ENCODE results near the gene ERBIN.
"Not testable (repeated sequence)": the region's sequence is repeated elsewhere in the genome, so short reads cannot be mapped to it uniquely, and the experiment has no call there.

The ERBIN gene

DNA sequence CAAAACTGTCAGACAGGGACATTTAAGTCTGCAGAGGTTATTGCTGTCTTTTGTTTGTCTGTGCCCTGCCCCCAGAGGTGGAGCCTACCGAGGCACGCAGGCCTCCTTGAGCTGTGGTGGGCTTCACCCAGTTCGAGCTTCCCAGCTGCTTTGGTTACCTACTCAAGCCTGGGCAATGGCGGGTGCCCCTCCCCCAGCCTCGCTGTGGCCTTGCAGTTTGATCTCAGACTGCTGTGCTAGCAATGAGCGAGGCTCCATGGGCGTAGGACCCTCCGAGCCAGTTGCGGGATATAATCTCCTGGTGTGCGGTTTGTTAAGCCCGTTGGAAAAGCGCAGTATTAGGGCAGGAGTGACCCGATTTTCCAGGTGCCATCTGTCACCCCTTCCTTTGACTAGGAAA, 136.7 kb downstream of the ERBIN start:
- not testable (repeated sequence) for H3K27me3 ChIP-seq (ENCODE audit: control insufficient read depth, insufficient read depth, low read length); H3K4me3 ChIP-seq (ENCODE audit: low read depth, low read length); H3K9ac ChIP-seq (ENCODE audit: low read depth, low read length); H3K27ac ChIP-seq (ENCODE audit: low read depth, low read length); H3K36me3 ChIP-seq (ENCODE audit: control insufficient read depth, insufficient read depth, low read length); H3K4me1 ChIP-seq (ENCODE audit: control insufficient read depth, insufficient read depth, low read length); H3K9me3 ChIP-seq (ENCODE audit: control insufficient read depth, insufficient read depth, low read length)

DNA sequence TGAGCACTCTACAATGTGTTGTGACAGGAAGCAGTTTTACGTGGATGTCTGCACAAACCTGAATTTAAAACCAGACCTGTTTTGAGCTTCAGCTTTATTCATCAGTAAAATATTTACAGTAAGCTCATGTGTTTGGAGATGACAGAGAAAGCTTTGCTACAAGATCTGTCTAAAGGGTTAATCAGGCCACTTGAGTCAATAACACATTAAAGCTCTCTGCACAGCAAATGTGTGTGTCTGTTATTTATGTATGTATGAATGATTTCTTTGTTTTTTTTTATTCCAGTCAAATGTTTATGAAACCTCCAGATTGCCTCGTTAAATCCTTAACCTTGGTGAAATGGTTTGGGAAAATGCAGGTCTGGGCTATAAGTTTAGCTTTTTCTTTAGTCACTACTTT, 140.5 kb downstream of the ERBIN start:
- H3K4me3 ChIP-seq (ENCODE audit: low read depth, low read length) = no peak overlapping the region
- no peaks in the 10 kb centered on the region; the same call in 1 of the 2 replicates for H3K9me3 ChIP-seq (ENCODE audit: control insufficient read depth, insufficient read depth, low read length)
- no peak overlapping the region for H3K9ac ChIP-seq (ENCODE audit: low read depth, low read length)
- H3K27ac ChIP-seq (ENCODE audit: low read depth, low read length) = no peak overlapping the region
- no peaks in the 10 kb centered on the region for H3K4me1 ChIP-seq (ENCODE audit: control insufficient read depth, insufficient read depth, low read length)
- H3K27me3 ChIP-seq (ENCODE audit: control insufficient read depth, insufficient read depth, low read length) = no peaks in the 10 kb centered on the region
- H3K36me3 ChIP-seq (ENCODE audit: control insufficient read depth, insufficient read depth, low read length) = peaks cover 23% of the 10 kb centered on the region

DNA sequence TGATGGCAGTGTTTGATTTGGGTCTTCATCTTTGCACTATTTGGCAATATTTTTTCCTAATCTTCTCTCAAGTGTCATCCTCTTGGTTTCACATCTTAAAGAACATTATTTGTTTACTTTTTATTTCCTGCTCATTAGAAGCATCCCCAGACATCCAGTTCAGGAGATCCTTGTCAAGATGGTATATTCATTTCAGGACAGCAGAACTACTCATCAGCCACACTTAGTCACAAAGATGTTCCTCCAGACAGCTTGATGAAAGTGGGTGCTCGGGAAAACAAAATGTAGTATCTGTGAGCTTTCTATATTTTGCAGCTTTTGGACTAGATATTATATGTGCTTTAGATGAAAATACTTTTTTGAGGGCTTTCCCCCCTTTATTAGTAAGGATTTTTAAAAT, 145.7 kb downstream of the ERBIN start:
- Histone ChIP-seq H3K27ac (ENCODE audit: low read depth, low read length) (no peak overlapping the region), H3K27me3 (ENCODE audit: control insufficient read depth, insufficient read depth, low read length) (no peaks in the 10 kb centered on the region), H3K9ac (ENCODE audit: low read depth, low read length) (no peak overlapping the region), H3K4me3 (ENCODE audit: low read depth, low read length) (no peak overlapping the region), H3K36me3 (ENCODE audit: control insufficient read depth, insufficient read depth, low read length) (peaks cover 40% of the 10 kb centered on the region), H3K9me3 (ENCODE audit: control insufficient read depth, insufficient read depth, low read length) (no peaks in the 10 kb centered on the region), H3K4me1 (ENCODE audit: control insufficient read depth, insufficient read depth, low read length) (no peaks in the 10 kb centered on the region)

DNA sequence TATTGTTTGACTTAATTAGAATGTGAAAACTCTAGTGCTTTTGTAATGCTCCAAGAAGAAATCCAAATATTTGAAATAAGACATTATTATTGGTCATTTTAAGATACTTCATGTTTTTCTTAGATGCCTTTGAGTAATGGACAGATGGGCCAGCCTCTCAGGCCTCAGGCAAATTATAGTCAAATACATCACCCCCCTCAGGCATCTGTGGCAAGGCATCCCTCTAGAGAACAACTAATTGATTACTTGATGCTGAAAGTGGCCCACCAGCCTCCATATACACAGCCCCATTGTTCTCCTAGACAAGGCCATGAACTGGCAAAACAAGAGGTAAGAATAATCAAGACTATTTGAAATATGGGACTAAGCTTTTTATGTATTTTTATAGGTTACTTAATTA, 148.5 kb downstream of the ERBIN start:
- no peaks in the 10 kb centered on the region for H3K27me3 ChIP-seq (ENCODE audit: control insufficient read depth, insufficient read depth, low read length)
- no peak overlapping the region for H3K9ac ChIP-seq (ENCODE audit: low read depth, low read length)
- H3K4me3 ChIP-seq (ENCODE audit: low read depth, low read length) = no peak overlapping the region
- no peaks in the 10 kb centered on the region for H3K9me3 ChIP-seq (ENCODE audit: control insufficient read depth, insufficient read depth, low read length)
- H3K36me3 ChIP-seq (ENCODE audit: control insufficient read depth, insufficient read depth, low read length) = peaks cover 40% of the 10 kb centered on the region
- no peaks in the 10 kb centered on the region for H3K4me1 ChIP-seq (ENCODE audit: control insufficient read depth, insufficient read depth, low read length)
- H3K27ac ChIP-seq (ENCODE audit: low read depth, low read length) = no peak overlapping the region

DNA sequence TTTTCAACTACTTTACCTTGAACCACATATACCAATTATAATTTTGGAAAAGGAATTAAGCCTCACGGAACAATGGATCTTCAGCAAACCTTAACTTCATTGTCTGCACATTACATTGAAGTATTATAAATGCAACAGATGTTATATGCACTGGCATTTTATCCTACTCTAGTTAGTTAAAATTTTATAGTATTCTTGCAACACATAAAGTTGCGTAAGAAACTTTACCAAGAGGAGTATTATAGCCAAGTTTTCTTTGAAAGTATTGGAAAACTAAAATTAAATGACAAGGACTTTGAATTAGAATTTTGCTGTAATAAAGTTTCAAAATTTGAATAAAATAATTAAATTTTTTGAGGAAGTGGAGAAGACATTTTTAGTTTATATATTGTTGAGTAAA, 154.3 kb downstream of the ERBIN start:
- no peak overlapping the region for H3K27ac ChIP-seq (ENCODE audit: low read depth, low read length)
- no peak overlapping the region for H3K4me3 ChIP-seq (ENCODE audit: low read depth, low read length)
- H3K36me3 ChIP-seq (ENCODE audit: control insufficient read depth, insufficient read depth, low read length) = peaks cover 27% of the 10 kb centered on the region
- H3K4me1 ChIP-seq (ENCODE audit: control insufficient read depth, insufficient read depth, low read length) = no peaks in the 10 kb centered on the region
- H3K9me3 ChIP-seq (ENCODE audit: control insufficient read depth, insufficient read depth, low read length) = no peaks in the 10 kb centered on the region
- H3K9ac ChIP-seq (ENCODE audit: low read depth, low read length) = no peak overlapping the region
- no peaks in the 10 kb centered on the region for H3K27me3 ChIP-seq (ENCODE audit: control insufficient read depth, insufficient read depth, low read length)

DNA sequence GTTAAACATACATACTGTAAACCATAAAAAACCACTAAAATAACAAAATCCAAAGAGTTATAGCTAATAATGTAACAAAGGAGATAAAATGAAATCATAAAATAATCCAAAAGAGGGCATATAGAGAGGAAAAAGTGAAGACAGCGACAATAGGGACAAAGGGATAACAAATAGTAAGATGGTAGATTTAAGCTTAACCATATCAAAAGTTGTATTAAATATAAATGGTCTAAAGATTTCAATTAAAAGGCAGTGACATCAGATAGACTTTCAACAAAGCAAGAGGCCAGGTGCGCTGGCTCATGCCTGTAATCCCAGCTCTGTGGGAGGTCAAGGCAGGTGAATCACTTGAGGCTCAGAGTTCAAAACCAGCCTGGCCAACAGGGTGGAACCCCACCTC, 163.0 kb downstream of the ERBIN start:
- no peaks in the 10 kb centered on the region for H3K4me1 ChIP-seq (ENCODE audit: control insufficient read depth, insufficient read depth, low read length)
- H3K27me3 ChIP-seq (ENCODE audit: control insufficient read depth, insufficient read depth, low read length) = no peaks in the 10 kb centered on the region
- H3K9ac ChIP-seq (ENCODE audit: low read depth, low read length) = no peak overlapping the region
- H3K9me3 ChIP-seq (ENCODE audit: control insufficient read depth, insufficient read depth, low read length) = peaks cover 4% of the 10 kb centered on the region; the same call in 1 of the 2 replicates
- no peaks in the 10 kb centered on the region for H3K36me3 ChIP-seq (ENCODE audit: control insufficient read depth, insufficient read depth, low read length)
- no peak overlapping the region for H3K27ac ChIP-seq (ENCODE audit: low read depth, low read length)
- no peak overlapping the region for H3K4me3 ChIP-seq (ENCODE audit: low read depth, low read length)

DNA sequence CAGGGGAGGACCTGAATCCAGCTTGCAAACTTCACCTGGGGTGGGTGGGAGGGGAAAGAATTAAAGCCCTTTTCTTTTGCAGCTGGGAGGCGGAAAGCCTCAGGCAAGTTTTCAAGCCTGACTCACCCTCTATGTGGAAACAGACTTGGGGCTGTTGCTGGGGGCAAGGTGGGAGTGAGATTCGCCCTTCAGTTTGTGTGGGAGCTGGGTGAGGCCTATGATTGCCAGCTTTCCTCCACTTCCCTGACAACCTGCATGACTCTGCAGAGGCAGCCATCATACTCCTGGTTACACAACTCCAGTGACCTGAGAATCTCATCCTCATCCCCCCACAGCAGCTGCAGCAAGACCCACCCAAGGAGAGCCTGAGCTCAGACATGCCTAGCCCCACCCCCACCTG, 174.5 kb downstream of the ERBIN start:
- no peak overlapping the region for H3K4me3 ChIP-seq (ENCODE audit: low read depth, low read length)
- no peaks in the 10 kb centered on the region for H3K4me1 ChIP-seq (ENCODE audit: control insufficient read depth, insufficient read depth, low read length)
- no peak overlapping the region for H3K27ac ChIP-seq (ENCODE audit: low read depth, low read length)
- no peaks in the 10 kb centered on the region for H3K36me3 ChIP-seq (ENCODE audit: control insufficient read depth, insufficient read depth, low read length)
- no peak overlapping the region for H3K9ac ChIP-seq (ENCODE audit: low read depth, low read length)
- peaks cover 22% of the 10 kb centered on the region for H3K9me3 ChIP-seq (ENCODE audit: control insufficient read depth, insufficient read depth, low read length)
- no peaks in the 10 kb centered on the region for H3K27me3 ChIP-seq (ENCODE audit: control insufficient read depth, insufficient read depth, low read length)

DNA sequence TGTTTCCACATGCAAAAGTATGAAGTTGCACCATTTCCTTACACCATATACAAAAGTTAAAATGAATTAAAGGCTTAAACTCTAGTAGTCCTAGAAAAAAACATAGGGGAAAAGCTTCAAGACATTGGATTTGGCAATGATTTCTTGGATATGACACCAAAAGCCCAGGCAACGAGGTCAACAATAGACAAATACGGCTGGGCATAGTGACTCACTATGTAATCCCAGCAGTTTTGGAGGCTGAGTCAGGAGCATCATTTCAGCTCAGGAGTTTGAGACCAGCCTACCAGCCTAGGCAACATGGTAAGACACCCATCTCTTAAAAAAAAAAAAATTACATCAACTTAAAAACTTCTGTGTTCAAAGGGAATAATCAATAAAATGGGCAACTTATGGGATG, 186.8 kb downstream of the ERBIN start:
- Histone ChIP-seq H3K9ac (ENCODE audit: low read depth, low read length) (no peak overlapping the region), H3K9me3 (ENCODE audit: control insufficient read depth, insufficient read depth, low read length) (no peaks in the 10 kb centered on the region), H3K27ac (ENCODE audit: low read depth, low read length) (no peak overlapping the region), H3K27me3 (ENCODE audit: control insufficient read depth, insufficient read depth, low read length) (no peaks in the 10 kb centered on the region), H3K36me3 (ENCODE audit: control insufficient read depth, insufficient read depth, low read length) (no peaks in the 10 kb centered on the region), H3K4me1 (ENCODE audit: control insufficient read depth, insufficient read depth, low read length) (no peaks in the 10 kb centered on the region), H3K4me3 (ENCODE audit: low read depth, low read length) (no peak overlapping the region)

DNA sequence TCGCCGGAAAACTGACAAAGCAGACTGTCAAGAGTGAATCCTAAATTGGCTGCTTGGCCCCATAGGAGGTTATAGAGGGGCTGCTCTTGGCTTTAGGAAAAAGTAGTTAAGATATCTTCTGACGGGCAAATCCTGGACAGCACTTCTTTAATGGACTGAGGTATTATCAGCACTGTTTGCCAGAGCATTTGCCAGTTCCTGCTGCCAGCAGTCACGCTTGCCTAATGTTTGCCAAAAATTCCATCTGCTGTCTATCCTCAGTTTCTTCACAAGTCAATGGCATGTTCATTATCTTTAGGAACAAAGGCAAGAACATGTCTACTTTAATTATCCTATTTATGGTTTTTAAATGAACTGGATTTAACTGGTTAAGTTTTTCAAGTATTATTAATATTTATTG, 191.9 kb downstream of the ERBIN start:
- H3K4me1 ChIP-seq (ENCODE audit: control insufficient read depth, insufficient read depth, low read length) = no peaks in the 10 kb centered on the region
- no peak overlapping the region for H3K27ac ChIP-seq (ENCODE audit: low read depth, low read length)
- H3K36me3 ChIP-seq (ENCODE audit: control insufficient read depth, insufficient read depth, low read length) = no peaks in the 10 kb centered on the region
- no peaks in the 10 kb centered on the region for H3K9me3 ChIP-seq (ENCODE audit: control insufficient read depth, insufficient read depth, low read length)
- H3K4me3 ChIP-seq (ENCODE audit: low read depth, low read length) = no peak overlapping the region
- no peak overlapping the region for H3K9ac ChIP-seq (ENCODE audit: low read depth, low read length)
- no peaks in the 10 kb centered on the region for H3K27me3 ChIP-seq (ENCODE audit: control insufficient read depth, insufficient read depth, low read length)

DNA sequence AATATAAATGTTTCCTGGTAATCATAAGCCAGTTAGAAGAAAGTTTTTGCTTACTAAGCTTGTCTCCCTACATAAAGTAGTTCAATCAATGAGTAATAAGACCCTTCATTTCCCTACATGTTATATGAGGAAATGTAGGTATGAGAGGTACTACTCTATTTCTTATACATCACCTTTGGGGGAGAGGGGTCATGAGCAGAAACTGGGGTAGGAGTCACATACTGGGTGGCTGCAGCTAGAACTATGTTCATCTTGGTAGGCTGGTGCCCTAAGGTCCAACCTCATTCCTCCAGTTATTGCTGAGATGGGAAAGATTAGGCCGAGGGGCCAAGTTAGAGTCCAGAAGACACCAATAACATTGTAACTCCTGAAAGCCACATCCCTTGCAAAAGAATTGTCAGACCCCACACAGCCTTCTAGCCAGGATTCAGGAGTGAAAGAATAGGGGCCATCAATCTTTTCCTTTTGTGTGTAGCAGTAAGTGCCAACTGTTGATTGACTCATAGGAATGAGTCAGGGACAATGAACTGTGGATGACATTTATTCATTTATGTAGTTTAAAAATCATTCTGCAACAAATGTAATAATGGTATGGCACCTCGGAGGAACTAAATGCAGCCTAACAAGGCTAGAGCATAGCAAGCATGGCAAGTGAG, 196.1 kb downstream of the ERBIN start:
- Histone ChIP-seq H3K36me3 (ENCODE audit: control insufficient read depth, insufficient read depth, low read length) (no peaks in the 10 kb centered on the region), H3K9me3 (ENCODE audit: control insufficient read depth, insufficient read depth, low read length) (no peaks in the 10 kb centered on the region), H3K9ac (ENCODE audit: low read depth, low read length) (no peak overlapping the region), H3K27me3 (ENCODE audit: control insufficient read depth, insufficient read depth, low read length) (no peaks in the 10 kb centered on the region), H3K4me3 (ENCODE audit: low read depth, low read length) (no peak overlapping the region), H3K27ac (ENCODE audit: low read depth, low read length) (no peak overlapping the region), H3K4me1 (ENCODE audit: control insufficient read depth, insufficient read depth, low read length) (no peaks in the 10 kb centered on the region; the same call in 1 of the 2 replicates)

DNA sequence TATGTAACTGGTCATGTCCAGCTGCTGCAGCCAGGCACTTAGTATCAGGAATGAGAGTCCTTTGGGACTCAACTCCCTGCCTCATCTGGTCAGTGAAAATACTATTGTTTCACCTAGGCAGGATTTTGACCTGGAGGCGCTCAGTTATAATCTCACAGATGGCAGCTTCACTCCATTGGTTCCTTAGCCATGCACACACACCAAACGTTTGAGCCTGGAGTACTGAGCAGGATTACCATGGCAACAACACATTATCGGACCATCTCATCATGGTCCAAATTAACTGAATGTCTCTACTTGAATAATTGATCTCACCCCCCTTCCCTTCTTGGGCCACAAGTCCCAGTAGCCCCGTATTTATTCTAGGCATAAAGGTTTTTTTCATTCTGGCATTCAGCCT, 202.8 kb downstream of the ERBIN start:
- H3K9ac ChIP-seq (ENCODE audit: low read depth, low read length) = no peak overlapping the region
- no peaks in the 10 kb centered on the region for H3K36me3 ChIP-seq (ENCODE audit: control insufficient read depth, insufficient read depth, low read length)
- no peaks in the 10 kb centered on the region for H3K9me3 ChIP-seq (ENCODE audit: control insufficient read depth, insufficient read depth, low read length)
- no peaks in the 10 kb centered on the region for H3K27me3 ChIP-seq (ENCODE audit: control insufficient read depth, insufficient read depth, low read length)
- no peaks in the 10 kb centered on the region; the same call in 1 of the 2 replicates for H3K4me1 ChIP-seq (ENCODE audit: control insufficient read depth, insufficient read depth, low read length)
- no peak overlapping the region for H3K27ac ChIP-seq (ENCODE audit: low read depth, low read length)
- no peak overlapping the region for H3K4me3 ChIP-seq (ENCODE audit: low read depth, low read length)

DNA sequence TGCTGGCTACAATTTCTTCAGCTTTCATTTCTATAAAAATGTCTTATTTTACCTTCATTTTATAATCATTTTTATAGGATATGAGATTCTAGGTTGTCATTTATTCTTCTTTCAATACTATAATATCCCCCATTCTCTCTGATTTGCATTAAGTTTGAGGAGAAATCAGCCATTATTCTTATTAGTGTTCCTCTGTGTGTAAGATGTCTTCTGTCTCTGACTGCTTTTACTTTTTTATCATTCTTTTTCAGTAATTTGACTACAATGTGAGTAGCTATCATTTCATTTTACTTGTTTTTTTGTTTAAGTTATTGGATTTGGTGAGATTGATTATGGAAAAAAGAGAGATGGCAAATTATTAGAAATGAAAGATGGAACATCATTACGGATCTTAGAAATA, 204.1 kb downstream of the ERBIN start:
- no peak overlapping the region for H3K27ac ChIP-seq (ENCODE audit: low read depth, low read length)
- no peak overlapping the region for H3K9ac ChIP-seq (ENCODE audit: low read depth, low read length)
- no peaks in the 10 kb centered on the region for H3K36me3 ChIP-seq (ENCODE audit: control insufficient read depth, insufficient read depth, low read length)
- no peaks in the 10 kb centered on the region for H3K9me3 ChIP-seq (ENCODE audit: control insufficient read depth, insufficient read depth, low read length)
- no peak overlapping the region for H3K4me3 ChIP-seq (ENCODE audit: low read depth, low read length)
- H3K27me3 ChIP-seq (ENCODE audit: control insufficient read depth, insufficient read depth, low read length) = no peaks in the 10 kb centered on the region
- no peaks in the 10 kb centered on the region; the same call in 1 of the 2 replicates for H3K4me1 ChIP-seq (ENCODE audit: control insufficient read depth, insufficient read depth, low read length)

Measured in HUES48 (cell line).